Duodenal mucosa (tissue), 2 donors: Measurements from ENCODE around the gene NR3C2.

Source experiments
- H3K27ac ChIP-seq: one replicate; pipeline ENCODE4 v1.7.0; 2013; ENCODE audit warnings: low read depth, low read length
- H3K27me3 ChIP-seq, 2 donors: one replicate each; pipeline ENCODE4 v1.7.0; 2013; ENCODE audit warnings: low read length in 2 of 2, control low read depth in 1 of 2; ENCODE audit not compliant: insufficient read depth in 2 of 2, control insufficient read depth in 1 of 2
- H3K36me3 ChIP-seq, 2 donors: one replicate each; pipeline ENCODE4 v1.7.0; 2013; ENCODE audit warnings: low read length in 2 of 2, control low read depth in 1 of 2; ENCODE audit not compliant: insufficient read depth in 2 of 2, control insufficient read depth in 1 of 2
- H3K4me1 ChIP-seq, 2 donors: one replicate each; pipeline ENCODE4 v1.7.0; 2013; ENCODE audit warnings: low read length in 2 of 2, control low read depth in 1 of 2; ENCODE audit not compliant: insufficient read depth in 2 of 2, control insufficient read depth in 1 of 2
- H3K4me3 ChIP-seq, 2 donors: one replicate each; pipeline ENCODE4 v1.7.0; 2013; ENCODE audit warnings: low read length in 2 of 2, low read depth in 1 of 2
- H3K9ac ChIP-seq, 2 donors: one replicate each; pipeline ENCODE4 v1.7.0; 2013; ENCODE audit warnings: low read length in 2 of 2, low read depth in 1 of 2
- H3K9me3 ChIP-seq, 2 donors: one replicate each; pipeline ENCODE4 v1.7.0; 2013; ENCODE audit warnings: low read length in 2 of 2, control low read depth in 1 of 2; ENCODE audit not compliant: control insufficient read depth in 1 of 2

The NR3C2 gene

DNA sequence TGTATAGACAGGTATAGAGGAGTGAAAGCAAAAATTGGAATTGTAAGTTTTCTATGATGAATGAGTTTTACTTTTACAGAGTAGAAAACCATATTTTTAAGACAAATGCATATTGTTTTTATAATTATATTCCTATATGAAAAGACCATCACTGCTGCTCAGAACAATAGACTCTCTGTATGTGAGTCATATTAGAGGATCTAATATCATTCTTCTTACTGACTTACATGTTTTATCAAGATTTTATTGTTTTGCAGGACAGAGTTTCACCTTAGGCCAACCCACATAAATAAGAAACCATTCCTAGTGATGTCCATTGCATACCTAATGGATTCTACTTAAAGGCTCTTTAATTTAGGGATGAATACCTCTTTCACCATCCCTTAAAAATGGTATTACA lies 88.6 kb downstream of the NR3C2 start:
- H3K36me3 ChIP-seq, result no peaks in the 10 kb centered on the region
- H3K27me3 ChIP-seq, result no peaks in the 10 kb centered on the region
- H3K9me3 ChIP-seq, result no peaks in the 10 kb centered on the region
- no peak overlapping the region for H3K9ac ChIP-seq
- no peak overlapping the region for H3K27ac ChIP-seq
- no peak overlapping the region for H3K4me3 ChIP-seq
- H3K4me1 ChIP-seq, result peaks cover 0 to 6% of the 10 kb centered on the region in 2 donors

- Histone ChIP-seq H3K36me3 (no peaks in the 10 kb centered on the region), H3K27me3 (no peaks in the 10 kb centered on the region), H3K9me3 (no peaks in the 10 kb centered on the region), H3K27ac (no peak overlapping the region), H3K4me3 (no peak overlapping the region), H3K4me1 (peaks cover 0 to 20% of the 10 kb centered on the region in 2 donors), H3K9ac (no peak overlapping the region)
These were observed 93.1 kb downstream of the NR3C2 start for GRCh38 chr4:148349153-148349552.

GRCh38 chr4:148346657-148347056 lies 95.6 kb downstream of the NR3C2 start:
- H3K9me3 ChIP-seq, result no peaks in the 10 kb centered on the region
- no peak overlapping the region for H3K9ac ChIP-seq
- H3K4me1 ChIP-seq, result peaks cover 6 to 26% of the 10 kb centered on the region in 2 donors
- H3K4me3 ChIP-seq, result no peak overlapping the region
- H3K27me3 ChIP-seq, result no peaks in the 10 kb centered on the region
- H3K36me3 ChIP-seq, result no peaks in the 10 kb centered on the region
- no peak overlapping the region for H3K27ac ChIP-seq

- Histone ChIP-seq H3K4me1 (peaks cover 6 to 22% of the 10 kb centered on the region in 2 donors), H3K27ac (no peak overlapping the region), H3K36me3 (no peaks in the 10 kb centered on the region), H3K27me3 (no peaks in the 10 kb centered on the region), H3K4me3 (no peak overlapping the region), H3K9ac (no peak overlapping the region), H3K9me3 (peaks cover 0 to 3% of the 10 kb centered on the region in 2 donors)
These were observed 96.7 kb downstream of the NR3C2 start for GRCh38 chr4:148345509-148345908.

GRCh38 chr4:148344941-148345340 lies 97.3 kb downstream of the NR3C2 start:
- H3K36me3 ChIP-seq, result no peaks in the 10 kb centered on the region
- no peak overlapping the region for H3K4me3 ChIP-seq
- no peak overlapping the region for H3K9ac ChIP-seq
- peaks cover 6 to 20% of the 10 kb centered on the region in 2 donors for H3K4me1 ChIP-seq
- H3K27me3 ChIP-seq, result no peaks in the 10 kb centered on the region
- H3K27ac ChIP-seq, result no peak overlapping the region
- peaks cover 0 to 6% of the 10 kb centered on the region in 2 donors for H3K9me3 ChIP-seq

DNA sequence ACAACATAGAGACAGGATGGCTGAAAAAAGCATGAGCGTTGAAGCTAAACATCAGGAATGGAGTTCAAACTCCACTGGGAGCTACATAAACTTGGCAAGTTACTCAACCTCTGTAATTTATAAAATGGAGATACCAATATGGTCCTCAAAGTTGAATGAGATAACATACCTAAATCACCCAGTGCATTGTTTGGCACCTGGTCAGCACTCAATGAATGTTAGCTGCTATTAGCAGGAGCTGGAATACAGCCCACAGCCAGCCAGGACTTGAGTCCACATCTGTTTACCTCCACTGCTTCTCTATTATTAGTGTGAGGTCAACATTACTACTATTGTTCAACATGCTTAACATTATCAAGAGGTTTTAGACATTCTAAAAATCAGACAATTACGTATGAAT lies 97.9 kb downstream of the NR3C2 start:
- no peak overlapping the region for H3K4me3 ChIP-seq
- no peak overlapping the region for H3K9ac ChIP-seq
- H3K9me3 ChIP-seq, result peaks cover 0 to 12% of the 10 kb centered on the region in 2 donors
- no peaks in the 10 kb centered on the region for H3K36me3 ChIP-seq
- no peak overlapping the region for H3K27ac ChIP-seq
- H3K4me1 ChIP-seq, result peaks cover 6 to 20% of the 10 kb centered on the region in 2 donors
- no peaks in the 10 kb centered on the region for H3K27me3 ChIP-seq

- no peak overlapping the region for H3K27ac ChIP-seq
These were observed 100.0 kb downstream of the NR3C2 start for GRCh38 chr4:148341980-148342800.

GRCh38 chr4:148335133-148335532 lies 107.1 kb downstream of the NR3C2 start:
- Histone ChIP-seq H3K9me3 (peaks cover 0 to 9% of the 10 kb centered on the region in 2 donors), H3K36me3 (no peaks in the 10 kb centered on the region), H3K9ac (no peak overlapping the region), H3K27ac (no peak overlapping the region), H3K4me3 (no peak overlapping the region), H3K4me1 (no peaks in the 10 kb centered on the region), H3K27me3 (no peaks in the 10 kb centered on the region)

More at GRCh38 chr4:148341980-148342800, 100.0 kb downstream of the NR3C2 start:
- peaks cover 6 to 20% of the 10 kb centered on the region in 2 donors for H3K4me1 ChIP-seq
- peaks cover 0 to 13% of the 10 kb centered on the region in 2 donors for H3K9me3 ChIP-seq
- H3K27me3 ChIP-seq, result no peaks in the 10 kb centered on the region
- no peak overlapping the region for H3K4me3 ChIP-seq
- H3K36me3 ChIP-seq, result no peaks in the 10 kb centered on the region
- no peak overlapping the region for H3K9ac ChIP-seq

DNA sequence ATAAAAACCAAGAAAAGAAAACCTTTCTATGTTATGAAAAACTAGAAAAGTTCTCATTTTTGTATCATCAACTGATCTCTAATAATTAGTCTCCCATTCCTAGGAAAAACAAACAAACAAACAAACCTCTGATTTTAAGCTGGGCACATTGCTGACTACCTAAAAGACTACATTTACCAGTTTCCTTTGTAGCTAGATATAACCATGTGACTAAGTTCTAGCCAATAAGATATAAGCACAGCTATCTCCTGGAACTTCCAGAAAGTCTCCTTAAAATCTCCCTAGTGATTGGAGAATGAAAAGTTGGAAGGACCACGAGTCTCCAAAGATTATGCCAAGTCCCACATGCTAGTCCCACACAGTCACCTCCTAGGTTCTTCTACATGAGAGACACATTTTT lies 108.9 kb downstream of the NR3C2 start:
- H3K36me3 ChIP-seq, result no peaks in the 10 kb centered on the region
- no peaks in the 10 kb centered on the region for H3K27me3 ChIP-seq
- no peak overlapping the region for H3K4me3 ChIP-seq
- no peaks in the 10 kb centered on the region for H3K4me1 ChIP-seq
- no peaks in the 10 kb centered on the region for H3K9me3 ChIP-seq
- H3K27ac ChIP-seq, result no peak overlapping the region
- no peak overlapping the region for H3K9ac ChIP-seq

- H3K9ac ChIP-seq, result no peak overlapping the region
- no peak overlapping the region for H3K27ac ChIP-seq
- no peaks in the 10 kb centered on the region for H3K27me3 ChIP-seq
- H3K36me3 ChIP-seq, result no peaks in the 10 kb centered on the region
- H3K9me3 ChIP-seq, result no peaks in the 10 kb centered on the region
- H3K4me1 ChIP-seq, result no peaks in the 10 kb centered on the region
- H3K4me3 ChIP-seq, result no peak overlapping the region
These were observed 109.7 kb downstream of the NR3C2 start for GRCh38 chr4:148332486-148332885.
